H9 (cell line): Measurements from ENCODE around the gene TCERG1L. TPM values are rescaled to one million over a fixed set of nuclear protein-coding genes. Genes with fewer than 3 reads are reported as not detected.

Experiments used
- DNase-seq: peaks from one replicate; pipeline ENCODE4 v3.0.0-alpha.2; 2017
- H2AFZ ChIP-seq: one replicate; pipeline ENCODE4 v1.6.1; 2013; ENCODE audit warnings: mild to moderate bottlenecking, low read length, control low read depth, moderate library complexity
- H2AK5ac ChIP-seq: 2 replicates; pipeline ENCODE4 v1.6.1; 2013; ENCODE audit warnings: low read length, control low read depth, mixed read lengths; ENCODE audit not compliant: insufficient read length
- H2BK120ac ChIP-seq: one replicate; pipeline ENCODE4 v1.6.1; 2013; ENCODE audit warnings: low read depth, mild to moderate bottlenecking, low read length, control low read depth, inconsistent platforms; ENCODE audit not compliant: poor library complexity, severe bottlenecking
- H2BK12ac ChIP-seq: 2 replicates; pipeline ENCODE4 v1.6.1; 2013; ENCODE audit warnings: low read length, control low read depth, mixed read lengths, low read depth; ENCODE audit not compliant: insufficient read length
- H2BK15ac ChIP-seq: 2 replicates; pipeline ENCODE4 v1.6.1; 2013; ENCODE audit warnings: low read depth, low read length, control low read depth
- H2BK20ac ChIP-seq: one replicate; pipeline ENCODE4 v1.6.1; 2013; ENCODE audit warnings: low read depth, mild to moderate bottlenecking, low read length, control low read depth, inconsistent platforms; ENCODE audit not compliant: poor library complexity, severe bottlenecking
- H2BK5ac ChIP-seq: 2 replicates; pipeline ENCODE4 v1.6.1; 2013; ENCODE audit warnings: low read length, control low read depth, mixed read lengths; ENCODE audit not compliant: insufficient read length
- H3K14ac ChIP-seq: 2 replicates; pipeline ENCODE4 v1.6.1; 2013; ENCODE audit warnings: low read length, control low read depth; ENCODE audit not compliant: insufficient read depth
- H3K18ac ChIP-seq: 2 replicates; pipeline ENCODE4 v1.6.1; 2013; ENCODE audit warnings: low read depth, mild to moderate bottlenecking, mixed read lengths, low read length, control low read depth; ENCODE audit not compliant: insufficient read length
- H3K23ac ChIP-seq: 2 replicates; pipeline ENCODE4 v1.6.1; 2013; ENCODE audit warnings: low read length, control low read depth, mixed read lengths, low read depth; ENCODE audit not compliant: insufficient read length
- H3K23me2 ChIP-seq: 2 replicates; pipeline ENCODE4 v1.6.1; 2013; ENCODE audit warnings: low read depth, mild to moderate bottlenecking, mixed read lengths, low read length, control low read depth; ENCODE audit not compliant: insufficient read length, poor library complexity, severe bottlenecking
- H3K27ac ChIP-seq: 2 replicates; pipeline ENCODE4 v1.5.1; 2013; ENCODE audit warnings: low read length, control low read depth, mixed read lengths, low read depth; ENCODE audit not compliant: insufficient read length
- H3K27me3 ChIP-seq: 2 replicates; pipeline ENCODE4 v1.6.1; 2013; ENCODE audit warnings: low read length, control low read depth, inconsistent platforms; ENCODE audit not compliant: insufficient read depth
- H3K4ac ChIP-seq: 2 replicates; pipeline ENCODE4 v1.6.1; 2013; ENCODE audit warnings: low read depth, mild to moderate bottlenecking, control low read depth, inconsistent platforms, low read length, moderate library complexity
- H3K4me1 ChIP-seq: 2 replicates; pipeline ENCODE4 v1.6.1; 2013; ENCODE audit warnings: low read length, control low read depth, inconsistent platforms; ENCODE audit not compliant: insufficient read depth
- H3K4me2 ChIP-seq: 2 replicates; pipeline ENCODE4 v1.6.1; 2013; ENCODE audit warnings: low read length, control low read depth, mixed read lengths; ENCODE audit not compliant: insufficient read length, insufficient read depth
- H3K56ac ChIP-seq: 2 replicates; pipeline ENCODE4 v1.6.1; 2013; ENCODE audit warnings: low read depth, mild to moderate bottlenecking, mixed read lengths, low read length, control low read depth; ENCODE audit not compliant: insufficient read length
- H3K79me1 ChIP-seq: 2 replicates; pipeline ENCODE4 v1.6.1; 2013; ENCODE audit warnings: low read depth, mild to moderate bottlenecking, moderate library complexity, low read length, control low read depth, inconsistent platforms; ENCODE audit not compliant: insufficient read depth, poor library complexity, severe bottlenecking
- H3K79me2 ChIP-seq: 2 replicates; pipeline ENCODE4 v1.6.1; 2013; ENCODE audit warnings: low read length, control low read depth, inconsistent platforms; ENCODE audit not compliant: insufficient read depth
- H3K9ac ChIP-seq: 2 replicates; pipeline ENCODE4 v1.6.1; 2013; ENCODE audit warnings: low read length, control low read depth, mixed read lengths; ENCODE audit not compliant: insufficient read length; ENCODE audit errors: extremely low read depth
- H3K9me3 ChIP-seq: one replicate; pipeline ENCODE4 v1.6.1; 2013; ENCODE audit warnings: low read depth, low read length, inconsistent platforms; ENCODE audit not compliant: control insufficient read depth
- H3T11ph ChIP-seq: one replicate; pipeline ENCODE4 v1.6.1; 2013; ENCODE audit warnings: mild to moderate bottlenecking, low read length, control low read depth, inconsistent platforms
- H4K20me1 ChIP-seq: one replicate; pipeline ENCODE4 v1.6.1; 2013; ENCODE audit not compliant: control insufficient read depth, insufficient read length, insufficient read depth
- H4K5ac ChIP-seq: 2 replicates; pipeline ENCODE4 v1.6.1; 2013; ENCODE audit warnings: low read depth, mild to moderate bottlenecking, mixed read lengths, low read length, control low read depth; ENCODE audit not compliant: insufficient read length
- H4K8ac ChIP-seq: replicated peaks from 2 replicates; pipeline ENCODE4 v1.6.1; 2013; ENCODE audit warnings: low read length, control low read depth, mixed read lengths, low read depth; ENCODE audit not compliant: insufficient read length
- H4K91ac ChIP-seq: 2 replicates; pipeline ENCODE4 v1.6.1; 2013; ENCODE audit warnings: low read depth, mild to moderate bottlenecking, moderate library complexity, mixed read lengths, low read length, control low read depth; ENCODE audit not compliant: insufficient read length
- H3K27ac Mint-ChIP-seq, 3 experiments: 2 replicates in 2 of 3; 3 replicates in 1 of 3; pipeline ENCODE4 v1.8.0; 2020 to 2021; ENCODE audit warnings: mixed read lengths in 3 of 3, mild to moderate bottlenecking in 1 of 3, moderate library complexity in 1 of 3
- H3K27me3 Mint-ChIP-seq: 2 replicates; pipeline ENCODE4 v1.8.0; 2021; ENCODE audit warnings: low read depth, mild to moderate bottlenecking, moderate library complexity, mixed read lengths
- H3K36me3 Mint-ChIP-seq, 3 experiments: 2 replicates in 2 of 3; 3 replicates in 1 of 3; pipeline ENCODE4 v1.8.0; 2020 to 2021; ENCODE audit warnings: low read depth in 3 of 3, mixed read lengths in 3 of 3; ENCODE audit not compliant: insufficient read depth in 1 of 3
- H3K4me1 Mint-ChIP-seq, 2 experiments: 2 replicates each; pipeline ENCODE4 v1.8.0; 2020; ENCODE audit warnings: mixed read lengths in 2 of 2
- H3K4me3 Mint-ChIP-seq, 2 experiments: 2 replicates in 1 of 2; 3 replicates in 1 of 2; pipeline ENCODE4 v1.8.0; 2020 to 2021; ENCODE audit warnings: mild to moderate bottlenecking in 2 of 2, mixed read lengths in 2 of 2, moderate library complexity in 1 of 2
- H3K9me3 Mint-ChIP-seq, 2 experiments: 2 replicates in 1 of 2; 3 replicates in 1 of 2; pipeline ENCODE4 v1.8.0; 2020; ENCODE audit warnings: mild to moderate bottlenecking in 2 of 2, mixed read lengths in 2 of 2, moderate library complexity in 1 of 2
- WGBS: extraction: QIAGEN DNeasy Blood & Tissue Kit; methylation state at CpG from one replicate; pipeline ENCODE4 v1.1.7; 2013; ENCODE audit warnings: missing lambda C conversion rate, low lambda C conversion rate, mixed read lengths; ENCODE audit not compliant: insufficient read length; ENCODE audit errors: extremely low coverage; 5-methylcytosine and 5-hydroxymethylcytosine counted together
- total RNA-seq: library from RNA; stranded (reverse); gene quantifications from 2 replicates; pipeline ENCODE4 v1.2.1, GENCODE V29; 2021
- TF ChIP-seq, protein P1 (sequence below): fragments of 200-600 bp; sonication (generic); conservative IDR thresholded peaks from 3 replicates; pipeline ENCODE4 v1.8.0; 2021; ENCODE audit warnings: antibody characterized with exemption, mild to moderate bottlenecking

Gene TCERG1L
- total RNA-seq, 1 experiment from 2014 or later, result 3.3 TPM

GRCh38 chr10:131354380-131354779, 42.9 kb upstream of the TCERG1L start:
- Histone ChIP-seq H3K4ac (no peak overlapping the region), H3K18ac (no peak overlapping the region), H4K8ac (no peak overlapping the region), H4K20me1 (no peaks in the 10 kb centered on the region), H2BK15ac (no peak overlapping the region), H3K79me2 (no peaks in the 10 kb centered on the region), H2BK12ac (no peak overlapping the region), H3K79me1 (no peaks in the 10 kb centered on the region), H3K4me2 (no peak overlapping the region), H2BK20ac (no peak overlapping the region), H3K23ac (no peak overlapping the region), H3K9me3 (no peaks in the 10 kb centered on the region), H3K56ac (no peak overlapping the region), H2AFZ (no peak overlapping the region), H3K23me2 (no peaks in the 10 kb centered on the region), H4K5ac (no peak overlapping the region), H3K27ac (no peak overlapping the region), H2BK5ac (no peak overlapping the region), H4K91ac (no peak overlapping the region), H3K4me1 (0 out of 2 replicates have a peak, but pooled peaks cover 4% of the 10 kb centered on the region), H2AK5ac (no peak overlapping the region), H3T11ph (no peak overlapping the region), H3K9ac (no peak overlapping the region), H3K27me3 (no peaks in the 10 kb centered on the region), H2BK120ac (no peak overlapping the region), H3K14ac (no peak overlapping the region)
- Mint-ChIP-seq H3K36me3 (peaks cover 0 to 1% (median 0%) of the 10 kb centered on the region in 3 experiments; a peak in 1 of 7 replicates), H3K27me3 (peaks cover 22% of the 10 kb centered on the region), H3K4me1 (peaks cover 22 to 23% of the 10 kb centered on the region in 2 experiments), H3K27ac (no peak overlapping the region), H3K4me3 (no peak overlapping the region), H3K9me3 (peaks cover under 1 to 1% of the 10 kb centered on the region in 2 experiments; a peak in 2 of 5 replicates)
- WGBS, result no CpG with 5 or more reads among the region's 9 CpGs
- DNase-seq, result no peak
- TF ChIP-seq, protein P1, sequence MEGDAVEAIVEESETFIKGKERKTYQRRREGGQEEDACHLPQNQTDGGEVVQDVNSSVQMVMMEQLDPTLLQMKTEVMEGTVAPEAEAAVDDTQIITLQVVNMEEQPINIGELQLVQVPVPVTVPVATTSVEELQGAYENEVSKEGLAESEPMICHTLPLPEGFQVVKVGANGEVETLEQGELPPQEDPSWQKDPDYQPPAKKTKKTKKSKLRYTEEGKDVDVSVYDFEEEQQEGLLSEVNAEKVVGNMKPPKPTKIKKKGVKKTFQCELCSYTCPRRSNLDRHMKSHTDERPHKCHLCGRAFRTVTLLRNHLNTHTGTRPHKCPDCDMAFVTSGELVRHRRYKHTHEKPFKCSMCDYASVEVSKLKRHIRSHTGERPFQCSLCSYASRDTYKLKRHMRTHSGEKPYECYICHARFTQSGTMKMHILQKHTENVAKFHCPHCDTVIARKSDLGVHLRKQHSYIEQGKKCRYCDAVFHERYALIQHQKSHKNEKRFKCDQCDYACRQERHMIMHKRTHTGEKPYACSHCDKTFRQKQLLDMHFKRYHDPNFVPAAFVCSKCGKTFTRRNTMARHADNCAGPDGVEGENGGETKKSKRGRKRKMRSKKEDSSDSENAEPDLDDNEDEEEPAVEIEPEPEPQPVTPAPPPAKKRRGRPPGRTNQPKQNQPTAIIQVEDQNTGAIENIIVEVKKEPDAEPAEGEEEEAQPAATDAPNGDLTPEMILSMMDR, result no peak
